Endothelial cell of umbilical vein (primary cell): Measurements from ENCODE around the gene PAXX. TPM values are rescaled to one million over a fixed set of nuclear protein-coding genes. Genes with fewer than 3 reads are reported as not detected.

ENCODE experiments used
- BruUV-seq: library from RNA; stranded (reverse); fragments of 400-500 nt; replicated peaks from 2 replicates; lab custom pipeline; 2021; lab: Mats Ljungman, UMichigan
- CTCF ChIA-PET: fragments of 300-600, 350-600 bp; sonication (Branson Sonifier 250); formaldehyde crosslinking; loops from one replicate; lab custom pipeline; 2021; ENCODE audit warnings: antibody characterized with exemption, inconsistent platforms; lab: Charles Lee
- POLR2A ChIA-PET: fragments of 300-600, 350-600 bp; sonication (Branson Sonifier 250); formaldehyde crosslinking; loops from one replicate; lab custom pipeline; 2021; ENCODE audit warnings: antibody characterized with exemption, inconsistent platforms; lab: Charles Lee
- DNase-seq: peaks from one replicate; pipeline ENCODE4 v3.0.0-alpha.2; 2011; ENCODE audit warnings: low read depth, low spot score
- FAIRE-seq: peaks from 2 replicates; lab custom pipeline; 2011; peaks lifted over from hg19 to GRCh38; lab: Jason Lieb, UNC
- H2AFZ ChIP-seq: 2 replicates; pipeline ENCODE4 v1.6.0; 2012; ENCODE audit warnings: low read depth, low read length, control low read depth, inconsistent platforms
- H3K27ac ChIP-seq: 2 replicates; pipeline ENCODE4 v1.5.1; 2011; ENCODE audit warnings: low read depth, mild to moderate bottlenecking, control low read depth, low read length, moderate library complexity; ENCODE audit not compliant: insufficient read depth
- H3K27me3 ChIP-seq, 2 experiments: 2 replicates each; pipeline versions ENCODE4 v1.6.0 to v1.6.1; 2011; ENCODE audit warnings: low read length in 2 of 2, mixed read lengths in 1 of 2; ENCODE audit not compliant: control insufficient read depth in 2 of 2, insufficient read depth in 2 of 2
- H3K36me3 ChIP-seq, 2 experiments: 2 replicates in 1 of 2; 3 replicates in 1 of 2; pipeline ENCODE4 v1.5.1; 2011; ENCODE audit warnings: low read length in 2 of 2, mild to moderate bottlenecking in 1 of 2, moderate library complexity in 1 of 2; ENCODE audit not compliant: control insufficient read depth in 2 of 2, insufficient read depth in 2 of 2; ENCODE audit errors: extremely low read depth in 1 of 2
- H3K4me1 ChIP-seq: 3 replicates; pipeline ENCODE4 v1.5.1; 2011; ENCODE audit warnings: mild to moderate bottlenecking, low read length; ENCODE audit not compliant: control insufficient read depth, insufficient read depth; ENCODE audit errors: extremely low read depth
- H3K4me2 ChIP-seq: 2 replicates; pipeline ENCODE4 v1.6.1; 2011; ENCODE audit warnings: low read length, control low read depth, mixed read lengths; ENCODE audit not compliant: insufficient read depth
- H3K4me3 ChIP-seq, 3 experiments: fragments of 200-600 bp in 1 of 3; sonication (generic), shearing (Covaris generic) in 1 of 3; replicated peaks in 1 of 3; 2 replicates each; pipeline ENCODE4 v1.5.1; 2011 to 2016; ENCODE audit warnings: control low read depth in 3 of 3, low read length in 3 of 3, mild to moderate bottlenecking in 2 of 3, inconsistent platforms in 1 of 3, low read depth in 1 of 3, moderate library complexity in 1 of 3; ENCODE audit not compliant: insufficient read depth in 1 of 3
- H3K79me2 ChIP-seq: 2 replicates; pipeline ENCODE4 v1.6.0; 2012; ENCODE audit warnings: low read length, inconsistent platforms; ENCODE audit not compliant: control insufficient read depth, insufficient read depth
- H3K9ac ChIP-seq: replicated peaks from 2 replicates; pipeline ENCODE3; 2011; ENCODE audit warnings: low read length, control low read depth; ENCODE audit not compliant: insufficient read depth; ENCODE audit errors: extremely low read depth
- H3K9me1 ChIP-seq: replicated peaks from 3 replicates; pipeline ENCODE4 v1.6.0; 2011; ENCODE audit warnings: mild to moderate bottlenecking, low read length; ENCODE audit not compliant: control insufficient read depth, insufficient read depth; ENCODE audit errors: extremely low read depth
- H3K9me3 ChIP-seq: replicated peaks from 2 replicates; pipeline ENCODE4 v1.5.1; 2012; ENCODE audit warnings: low read length, inconsistent platforms; ENCODE audit not compliant: control insufficient read depth, insufficient read depth
- H4K20me1 ChIP-seq: replicated peaks from 2 replicates; pipeline ENCODE3; 2011; ENCODE audit warnings: mild to moderate bottlenecking, low read length; ENCODE audit not compliant: control insufficient read depth, insufficient read depth; ENCODE audit errors: extremely low read depth
- EZH2 ChIP-seq: IDR thresholded peaks from 2 replicates; pipeline ENCODE4 v1.6.1; 2012; ENCODE audit warnings: borderline replicate concordance, low read depth, mild to moderate bottlenecking, moderate library complexity, low read length, inconsistent platforms; ENCODE audit not compliant: severe bottlenecking
- FOS ChIP-seq: IDR thresholded peaks from 2 replicates; pipeline ENCODE4 v1.6.1; 2011; ENCODE audit warnings: mild to moderate bottlenecking, low read length, moderate library complexity, borderline replicate concordance; ENCODE audit not compliant: insufficient read depth
- GATA2 ChIP-seq: IDR thresholded peaks from 2 replicates; pipeline ENCODE4 v1.7.0; 2011; ENCODE audit warnings: low read depth, mild to moderate bottlenecking, moderate library complexity, mixed read lengths, low read length; ENCODE audit not compliant: insufficient read length, insufficient read depth
- JUN ChIP-seq: IDR thresholded peaks from 2 replicates; pipeline ENCODE4 v1.6.1; 2011; ENCODE audit warnings: borderline replicate concordance, low read depth; ENCODE audit not compliant: insufficient read length, insufficient read depth
- MYC ChIP-seq: IDR thresholded peaks from one replicate; pipeline ENCODE4 v1.6.1; 2011; ENCODE audit warnings: mild to moderate bottlenecking, low read depth, low read length
- POLR2A ChIP-seq: IDR thresholded peaks from 2 replicates; pipeline ENCODE4 v1.6.1; 2012; ENCODE audit warnings: low read depth, mild to moderate bottlenecking, control low read depth, low read length
- POLR2AphosphoS5 ChIP-seq: IDR thresholded peaks from 2 replicates; pipeline ENCODE4 v1.6.1; 2012; ENCODE audit warnings: low read depth, mild to moderate bottlenecking, control low read depth, low read length, moderate library complexity; ENCODE audit not compliant: insufficient read depth
- dilution Hi-C: fragments of 300-500 bp; cut with MboI; formaldehyde crosslinking; loops from one replicate; pipeline ENCODE4 v1.15.0; 2019; ENCODE audit warnings: low sequenced_read_pairs; ENCODE audit not compliant: extremely low pct_ligation_motif_present
- intact Hi-C: fragments of 100-400 bp; cut with micrococcal nuclease; formaldehyde crosslinking; loops from one replicate; pipeline ENCODE4 v1.10.0; 2022
- polyA plus RNA-seq, 4 experiments: library from polyadenylated mRNA; depleted of rRNA in 3 of 4; stranded (reverse) in 3 of 4; unstranded in 1 of 4; fragments of >200 nt; gene quantifications; 2 replicates each; pipeline versions ENCODE4 v1.2.1 to v1.2.3, GENCODE V29; 2011 to 2012; ENCODE audit warnings: missing spikeins in 1 of 4
- total RNA-seq: library from RNA; stranded (reverse); gene quantifications from 2 replicates; pipeline ENCODE4 v1.2.3, GENCODE V29; 2021
- TF ChIP-seq, protein P1 (sequence below), 2 donors: IDR thresholded peaks; 1 replicate in 1 of 2; 2 replicates in 1 of 2; pipeline ENCODE4 v1.5.1; 2011; ENCODE audit warnings: low read length in 2 of 2, mild to moderate bottlenecking in 2 of 2, moderate library complexity in 2 of 2, control low read depth in 1 of 2, inconsistent platforms in 1 of 2, low read depth in 1 of 2; ENCODE audit not compliant: insufficient read depth in 1 of 2; ENCODE audit errors: extremely low read depth in 1 of 2
- TF ChIP-seq, protein P2 (sequence below): IDR thresholded peaks from 2 replicates; pipeline ENCODE4 v1.6.1; 2011; ENCODE audit not compliant: insufficient read depth, insufficient read length

The PAXX gene
- total and polyA plus RNA-seq, 2 donors (not counting 3 experiments of a cell fraction or from before 2014, with no cell fraction given): 34.0 to 35.0 TPM

DNA sequence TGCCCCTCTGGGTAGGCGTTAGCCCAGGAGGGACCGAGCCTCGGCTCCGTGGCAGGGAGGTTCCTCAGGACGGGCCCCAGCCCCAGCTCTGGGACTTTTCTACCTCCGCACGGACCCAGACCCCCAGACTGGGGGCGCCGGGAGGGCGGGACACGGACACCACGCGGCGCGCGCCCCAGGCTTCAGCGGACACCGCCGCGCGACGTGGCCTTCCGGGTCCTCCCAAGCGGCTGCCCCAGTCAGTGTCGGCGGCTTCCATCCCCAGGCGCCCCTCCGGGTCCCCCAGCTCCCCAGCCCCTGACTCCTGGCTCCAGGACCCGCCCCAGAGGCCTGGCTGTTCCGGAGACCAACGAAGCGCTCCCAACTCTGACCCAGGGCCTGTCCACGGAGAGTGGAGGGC, 6.4 kb upstream of the PAXX start:
- DNase-seq (no peak), FAIRE-seq (no peak)
- H3K79me2 ChIP-seq: no peaks in the 10 kb centered on the region
- H3K4me1 ChIP-seq: peaks cover 4% of the 10 kb centered on the region
- no peak overlapping the region for H3K27ac ChIP-seq
- H2AFZ ChIP-seq: no peak overlapping the region
- ChIA-PET POLR2A (no interaction called here), CTCF (interaction anchor here (1.3 kb wide), 1 partner anchor 38 kb away, joined by 3 read pairs; no protein-coding TSS in a partner anchor)
- BruUV-seq: no TSS peak
- no peaks in the 10 kb centered on the region for H3K9me3 ChIP-seq
- intact Hi-C loops (no loop called here), dilution Hi-C loops (no loop called here)
- no peaks in the 10 kb centered on the region for H4K20me1 ChIP-seq
- TF ChIP-seq, protein P1, sequence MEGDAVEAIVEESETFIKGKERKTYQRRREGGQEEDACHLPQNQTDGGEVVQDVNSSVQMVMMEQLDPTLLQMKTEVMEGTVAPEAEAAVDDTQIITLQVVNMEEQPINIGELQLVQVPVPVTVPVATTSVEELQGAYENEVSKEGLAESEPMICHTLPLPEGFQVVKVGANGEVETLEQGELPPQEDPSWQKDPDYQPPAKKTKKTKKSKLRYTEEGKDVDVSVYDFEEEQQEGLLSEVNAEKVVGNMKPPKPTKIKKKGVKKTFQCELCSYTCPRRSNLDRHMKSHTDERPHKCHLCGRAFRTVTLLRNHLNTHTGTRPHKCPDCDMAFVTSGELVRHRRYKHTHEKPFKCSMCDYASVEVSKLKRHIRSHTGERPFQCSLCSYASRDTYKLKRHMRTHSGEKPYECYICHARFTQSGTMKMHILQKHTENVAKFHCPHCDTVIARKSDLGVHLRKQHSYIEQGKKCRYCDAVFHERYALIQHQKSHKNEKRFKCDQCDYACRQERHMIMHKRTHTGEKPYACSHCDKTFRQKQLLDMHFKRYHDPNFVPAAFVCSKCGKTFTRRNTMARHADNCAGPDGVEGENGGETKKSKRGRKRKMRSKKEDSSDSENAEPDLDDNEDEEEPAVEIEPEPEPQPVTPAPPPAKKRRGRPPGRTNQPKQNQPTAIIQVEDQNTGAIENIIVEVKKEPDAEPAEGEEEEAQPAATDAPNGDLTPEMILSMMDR (IDR thresholded peaks at IDR 0.05; ENCODE audit: extremely low read depth in 1 of 2, insufficient read depth in 1 of 2, low read depth in 1 of 2, low read length in 2 of 2): no peak
- TF ChIP-seq POLR2A (no peak), POLR2AphosphoS5 (no peak), JUN (no peak), EZH2 (no peak), MYC (no peak), FOS (no peak), GATA2 (no peak)
- TF ChIP-seq, protein P2, sequence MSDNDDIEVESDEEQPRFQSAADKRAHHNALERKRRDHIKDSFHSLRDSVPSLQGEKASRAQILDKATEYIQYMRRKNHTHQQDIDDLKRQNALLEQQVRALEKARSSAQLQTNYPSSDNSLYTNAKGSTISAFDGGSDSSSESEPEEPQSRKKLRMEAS: no peak
- H3K36me3 ChIP-seq: no peaks in the 10 kb centered on the region
- H3K9ac ChIP-seq: no peak overlapping the region
- no peak overlapping the region for H3K4me2 ChIP-seq
- H3K4me3 ChIP-seq: no peak overlapping the region
- no peaks in the 10 kb centered on the region for H3K9me1 ChIP-seq
- H3K27me3 ChIP-seq: peaks cover 3 to 10% of the 10 kb centered on the region in 2 experiments
